GM18517 (cell line): Measurements from ENCODE around the gene ATP6AP1.

Experiments used
- ATAC-seq: cut with Tn5 transposase; IDR thresholded peaks from one replicate; pipeline ENCODE4 v1.9.1; 2021; ENCODE audit warnings: mild to moderate bottlenecking, moderate library complexity; ENCODE audit not compliant: unreplicated experiment

The ATP6AP1 gene

DNA sequence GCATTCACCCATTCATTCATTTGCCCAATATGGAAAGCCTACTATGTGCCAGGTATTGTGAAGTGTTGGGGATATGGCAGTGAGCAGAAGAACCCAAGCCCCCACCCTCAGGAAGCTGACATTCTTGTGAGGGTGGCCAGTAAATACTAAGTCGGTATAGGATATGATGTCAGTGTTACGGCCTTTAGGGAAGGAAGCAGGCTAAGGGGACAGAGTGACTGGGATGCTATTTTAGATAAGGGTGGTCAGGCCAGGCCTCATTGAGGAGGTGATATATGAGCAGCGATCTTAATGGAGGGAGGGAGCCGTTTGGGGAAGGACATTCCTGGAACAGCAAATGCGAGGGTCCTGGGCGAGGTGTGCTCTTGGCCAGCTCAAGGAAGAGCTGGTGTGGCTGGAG lies 2.0 kb downstream of the ATP6AP1 start:
- ATAC-seq = no peak

DNA sequence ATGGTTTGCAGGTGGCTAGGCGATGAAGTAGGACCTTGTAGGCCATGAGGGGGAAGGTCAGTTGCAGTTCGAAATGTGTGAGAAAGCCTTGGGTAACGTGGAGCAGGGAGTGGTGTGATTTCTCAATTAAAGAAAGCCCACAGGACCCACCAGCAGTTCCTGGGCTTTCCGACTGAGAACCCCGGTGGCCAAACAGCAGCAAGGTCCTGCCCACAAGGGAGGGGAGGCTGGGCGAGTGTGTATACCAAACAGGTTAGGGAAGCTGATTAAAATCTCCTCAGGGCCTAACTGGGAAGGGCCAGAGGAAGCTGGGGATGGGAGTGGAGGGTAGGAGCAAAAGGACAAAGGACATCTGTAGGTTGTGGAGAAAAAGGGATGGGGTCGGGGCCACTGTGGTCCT lies 2.4 kb downstream of the ATP6AP1 start:
- no peak for ATAC-seq

DNA sequence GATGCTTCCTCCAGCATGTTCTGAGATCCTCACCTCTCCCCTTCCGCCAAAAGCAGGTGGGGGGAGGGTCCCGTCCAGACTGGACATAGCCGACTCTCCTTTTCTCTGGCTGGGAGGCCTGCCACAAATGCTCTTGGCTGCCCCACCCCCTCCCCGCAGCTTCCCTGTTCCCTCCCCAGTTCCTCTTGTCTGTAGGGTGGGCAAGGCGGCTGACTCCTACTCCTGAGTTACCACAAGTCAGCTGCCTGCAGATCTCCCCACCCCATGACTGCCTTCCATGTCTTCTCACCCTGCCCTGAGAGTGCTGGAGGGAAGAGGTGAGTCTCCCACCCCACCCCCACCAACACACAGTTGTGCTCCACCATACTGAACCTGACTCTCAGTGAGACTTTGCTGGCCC lies 2.9 kb downstream of the ATP6AP1 start:
- ATAC-seq = no peak

DNA sequence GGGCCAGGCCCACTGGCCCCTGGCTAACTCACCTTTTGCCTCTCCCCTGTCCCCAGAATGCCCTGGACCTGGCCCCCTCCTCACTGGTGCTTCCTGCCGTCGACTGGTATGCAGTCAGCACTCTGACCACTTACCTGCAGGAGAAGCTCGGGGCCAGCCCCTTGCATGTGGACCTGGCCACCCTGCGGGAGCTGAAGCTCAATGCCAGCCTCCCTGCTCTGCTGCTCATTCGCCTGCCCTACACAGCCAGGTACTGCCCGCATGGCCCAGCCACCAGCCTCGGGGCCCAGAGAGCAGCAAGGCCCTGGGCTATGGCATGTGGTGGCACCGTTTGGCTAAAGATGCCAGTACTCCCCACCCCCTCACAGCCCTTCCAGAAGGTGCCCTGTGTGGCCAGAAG lies 3.7 kb downstream of the ATP6AP1 start:
- ATAC-seq = no peak

DNA sequence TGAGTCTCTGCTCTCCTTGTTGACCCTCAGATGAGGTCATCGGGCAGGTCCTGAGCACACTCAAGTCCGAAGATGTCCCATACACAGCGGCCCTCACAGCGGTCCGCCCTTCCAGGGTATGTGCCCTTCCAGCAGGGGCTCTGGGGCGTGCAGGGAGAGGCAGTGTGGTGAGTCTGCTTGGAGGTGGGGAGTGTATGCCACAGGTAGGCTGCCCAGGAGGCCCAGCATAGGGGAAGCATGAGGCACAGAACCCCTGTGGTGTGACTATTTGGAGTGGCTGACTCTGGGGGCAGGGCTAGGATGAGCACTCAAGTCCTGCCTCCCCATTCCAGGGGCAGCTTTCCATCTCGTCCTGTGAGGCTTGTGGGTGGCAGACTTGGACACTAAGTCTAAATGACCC lies 5.1 kb downstream of the ATP6AP1 start:
- no peak for ATAC-seq

DNA sequence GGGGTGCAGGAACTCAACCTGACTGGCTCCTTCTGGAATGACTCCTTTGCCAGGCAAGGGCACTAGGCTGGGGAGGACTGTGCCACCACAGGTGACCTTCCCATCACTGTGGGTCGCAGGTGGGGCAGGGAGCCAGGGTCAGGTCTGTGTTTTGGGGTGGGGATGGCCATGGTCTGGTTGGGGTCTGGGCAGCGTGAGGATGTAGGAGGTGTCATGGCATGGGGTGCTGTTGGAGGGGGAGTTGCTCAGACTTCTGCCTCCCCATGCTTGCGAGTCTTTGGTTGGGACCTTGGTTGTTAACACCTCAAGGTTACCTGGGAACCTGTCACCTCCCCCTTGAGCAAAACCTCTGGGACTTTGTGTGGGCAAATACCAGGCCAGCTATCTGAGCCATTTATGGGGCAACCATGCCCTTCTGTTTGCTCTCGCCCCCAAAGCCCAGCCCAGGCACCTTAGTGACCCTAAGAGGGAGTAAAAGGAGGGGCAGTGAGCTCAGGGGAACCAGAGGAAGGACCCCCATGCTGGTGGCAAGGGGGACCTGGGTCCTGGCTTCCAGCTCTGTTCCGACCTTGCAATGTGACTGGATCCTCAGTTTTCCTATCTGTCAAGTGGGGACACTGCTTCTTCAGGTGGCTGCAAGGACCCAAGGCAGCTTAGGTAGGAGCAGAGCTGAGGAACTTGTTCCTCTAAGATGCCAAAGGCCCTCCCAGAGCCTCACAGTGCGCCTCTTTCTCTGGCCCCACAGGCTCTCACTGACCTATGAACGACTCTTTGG lies 6.1 kb downstream of the ATP6AP1 start:
- ATAC-seq = no peak

DNA sequence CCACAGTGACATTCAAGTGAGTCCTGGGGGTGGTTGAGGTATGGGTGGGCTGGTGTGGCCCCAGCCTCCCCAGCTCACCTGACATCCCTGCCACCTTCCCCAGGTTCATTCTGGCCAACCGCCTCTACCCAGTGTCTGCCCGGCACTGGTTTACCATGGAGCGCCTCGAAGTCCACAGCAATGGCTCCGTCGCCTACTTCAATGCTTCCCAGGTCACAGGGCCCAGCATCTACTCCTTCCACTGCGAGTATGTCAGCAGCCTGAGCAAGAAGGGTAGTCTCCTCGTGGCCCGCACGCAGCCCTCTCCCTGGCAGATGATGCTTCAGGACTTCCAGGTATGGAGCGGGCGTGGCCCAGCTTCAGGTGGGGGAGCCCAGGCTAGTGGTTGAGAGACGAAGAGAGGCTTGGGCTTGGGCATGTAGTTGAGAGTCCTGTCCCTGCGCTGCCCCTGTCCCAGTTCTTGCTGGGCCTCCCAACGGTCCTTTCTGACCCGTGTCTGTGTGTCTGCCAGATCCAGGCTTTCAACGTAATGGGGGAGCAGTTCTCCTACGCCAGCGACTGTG lies 6.8 kb downstream of the ATP6AP1 start:
- ATAC-seq = no peak

DNA sequence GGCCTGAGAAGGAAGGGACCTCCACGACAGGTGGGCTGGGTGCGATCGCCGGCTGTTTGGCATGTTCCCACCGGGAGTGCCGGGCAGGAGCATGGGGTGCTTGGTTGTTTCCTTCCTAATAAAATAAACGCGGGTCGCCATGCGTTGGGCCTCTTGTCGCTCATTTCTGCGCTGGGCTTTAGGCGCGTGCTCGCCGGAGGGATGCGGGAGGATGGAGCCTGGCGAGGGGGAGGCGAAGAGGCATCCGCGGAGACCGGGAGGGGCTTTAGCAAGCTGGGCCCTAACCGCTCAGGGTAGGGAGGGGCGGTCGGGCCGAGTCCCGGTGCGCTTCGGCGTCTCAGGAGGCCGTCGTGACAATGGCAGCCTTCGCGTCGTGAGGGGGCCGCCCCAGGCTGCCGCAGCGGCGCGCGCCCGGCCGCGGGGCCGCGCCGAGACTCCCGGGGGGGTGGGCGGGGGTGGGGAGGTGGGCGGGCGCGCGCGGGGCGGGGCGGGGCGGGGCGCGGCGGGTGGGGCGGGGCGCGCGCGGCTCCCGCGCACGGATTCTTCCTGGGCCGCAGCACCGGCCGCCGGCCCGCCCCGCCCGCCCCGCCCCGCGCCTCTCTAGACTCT lies 8.0 kb downstream of the ATP6AP1 start:
- no peak for ATAC-seq

DNA sequence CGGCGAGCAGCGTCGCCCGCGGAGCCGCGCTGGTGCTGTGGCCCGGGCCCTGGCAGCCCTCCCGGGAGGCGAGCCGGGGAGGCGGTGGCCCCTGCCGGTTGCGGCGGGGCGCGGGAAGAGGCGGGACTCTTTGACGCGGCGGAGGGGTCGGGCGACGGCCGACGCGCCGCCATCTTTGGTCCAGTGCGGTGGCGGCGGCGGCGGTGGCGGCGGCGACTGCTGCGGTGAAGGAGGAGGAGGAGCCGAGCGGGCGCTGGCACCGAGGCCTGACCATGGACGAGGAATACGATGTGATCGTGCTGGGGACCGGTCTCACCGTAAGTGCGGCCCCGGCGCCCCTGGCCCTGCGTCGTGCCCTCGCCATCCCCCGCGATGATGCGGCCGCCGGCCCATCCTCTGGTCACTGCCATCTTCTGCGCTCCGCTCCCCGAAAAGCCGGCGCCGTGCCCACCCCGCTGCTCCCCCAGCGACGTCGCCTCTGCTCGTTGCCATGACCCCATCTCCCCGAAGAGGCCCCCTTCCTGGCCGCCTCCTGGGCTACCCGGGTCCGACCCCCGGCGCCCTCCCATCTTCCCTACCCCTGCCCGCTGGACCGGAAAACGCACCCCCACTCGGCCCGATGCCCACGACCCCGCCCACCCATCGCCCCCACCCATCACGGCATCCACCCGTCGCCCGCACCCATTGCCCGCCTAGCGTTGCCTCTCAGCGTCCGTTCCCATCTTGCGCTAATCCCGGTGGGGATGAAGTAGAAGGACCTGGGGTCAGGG lies 8.7 kb downstream of the ATP6AP1 start, which contains the start of gene GDI1:
Gene GDI1 (plus strand): TSS at position 172 of the 770 bp plus-strand sequence. CDS start 101 bp downstream, at position 273.
- peak; percentile 48 for ATAC-seq

DNA sequence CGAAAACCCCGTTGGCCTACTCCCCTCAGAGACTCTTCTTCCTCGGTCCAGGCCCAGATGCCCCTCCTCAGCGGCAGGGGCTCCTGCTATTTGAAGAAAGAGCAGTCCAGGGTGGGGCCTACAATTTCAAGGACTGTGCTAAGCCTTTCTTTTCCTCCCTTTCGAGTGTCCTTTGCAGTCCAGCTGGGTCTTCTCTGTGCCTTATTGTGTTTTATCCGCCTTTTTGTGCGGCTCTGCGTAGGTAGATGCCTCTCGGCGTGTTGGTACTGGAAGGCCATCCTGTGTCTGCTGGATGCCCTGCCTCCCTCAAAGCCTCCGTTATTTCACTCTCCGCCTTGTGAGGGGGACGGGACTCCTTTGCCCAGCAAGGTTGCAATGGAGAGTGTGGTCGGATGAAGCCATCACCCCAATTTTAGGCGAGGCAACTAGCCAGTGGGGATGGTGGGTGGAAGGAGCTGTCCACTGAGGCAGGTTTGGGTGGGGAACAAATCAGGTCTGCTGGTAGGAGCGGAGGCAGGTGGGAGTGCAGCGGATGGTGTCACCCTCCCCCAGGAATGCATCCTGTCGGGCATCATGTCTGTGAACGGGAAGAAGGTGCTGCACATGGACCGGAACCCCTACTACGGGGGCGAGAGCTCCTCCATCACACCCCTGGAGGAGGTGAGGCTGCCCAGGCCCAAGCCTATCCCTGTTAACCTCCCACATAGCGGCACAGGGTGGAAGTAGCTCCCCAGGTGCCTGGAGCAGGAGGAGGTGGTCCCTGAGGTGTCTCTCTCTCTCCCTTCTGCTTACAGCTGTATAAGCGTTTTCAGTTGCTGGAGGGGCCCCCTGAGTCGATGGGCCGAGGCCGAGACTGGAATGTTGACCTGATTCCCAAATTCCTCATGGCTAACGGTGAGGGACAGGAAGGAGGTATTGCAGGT lies 9.8 kb downstream of the ATP6AP1 start:
- ATAC-seq = no peak

DNA sequence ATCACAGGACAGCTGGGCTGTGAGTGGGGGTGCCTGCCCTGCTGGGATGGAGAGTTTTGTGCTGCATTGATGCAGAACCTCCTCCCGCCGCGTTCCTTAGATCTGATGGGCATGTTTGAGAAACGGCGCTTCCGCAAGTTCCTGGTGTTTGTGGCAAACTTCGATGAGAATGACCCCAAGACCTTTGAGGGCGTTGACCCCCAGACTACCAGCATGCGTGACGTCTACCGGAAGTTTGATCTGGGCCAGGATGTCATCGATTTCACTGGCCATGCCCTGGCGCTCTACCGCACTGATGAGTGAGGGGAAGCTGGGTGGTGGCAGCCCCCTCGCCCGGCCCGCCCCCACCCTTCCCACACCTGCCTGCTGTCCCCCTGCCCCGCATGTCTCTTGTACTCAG lies 11.4 kb downstream of the ATP6AP1 start:
- ATAC-seq = no peak

DNA sequence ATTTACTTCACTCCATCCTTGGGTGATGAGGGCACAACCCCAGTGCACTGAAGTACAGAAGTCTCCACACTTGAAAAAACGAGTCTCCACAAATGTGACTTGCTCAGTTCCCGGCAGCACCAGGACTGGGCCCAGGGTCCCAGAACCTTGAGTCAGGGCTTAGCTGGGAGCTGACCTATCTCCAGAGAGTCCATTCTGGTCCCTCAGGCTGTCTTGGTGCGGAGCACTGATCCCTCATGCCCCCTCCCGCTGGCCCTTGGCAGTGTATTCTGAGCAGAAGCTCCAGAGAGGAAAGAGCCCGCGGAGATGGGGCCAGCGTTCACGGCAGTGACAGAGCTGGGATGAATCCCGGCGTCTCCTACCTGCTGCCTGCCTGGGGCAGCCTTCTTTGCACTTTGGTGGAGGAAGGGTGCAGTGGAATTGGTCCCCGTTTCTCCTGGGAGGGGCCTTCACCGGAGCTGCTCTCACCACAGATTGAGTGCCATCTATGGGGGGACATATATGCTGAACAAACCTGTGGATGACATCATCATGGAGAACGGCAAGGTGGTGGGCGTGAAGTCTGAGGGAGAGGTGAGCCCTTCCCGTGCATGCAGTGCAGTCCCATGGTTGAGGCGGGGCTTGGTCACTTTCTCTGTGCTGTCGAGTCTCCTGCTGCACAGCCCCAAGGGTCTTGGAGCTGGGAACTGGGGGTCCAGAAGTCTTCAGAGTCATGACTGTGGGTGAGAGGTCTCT lies 12.3 kb downstream of the ATP6AP1 start:
- no peak for ATAC-seq

DNA sequence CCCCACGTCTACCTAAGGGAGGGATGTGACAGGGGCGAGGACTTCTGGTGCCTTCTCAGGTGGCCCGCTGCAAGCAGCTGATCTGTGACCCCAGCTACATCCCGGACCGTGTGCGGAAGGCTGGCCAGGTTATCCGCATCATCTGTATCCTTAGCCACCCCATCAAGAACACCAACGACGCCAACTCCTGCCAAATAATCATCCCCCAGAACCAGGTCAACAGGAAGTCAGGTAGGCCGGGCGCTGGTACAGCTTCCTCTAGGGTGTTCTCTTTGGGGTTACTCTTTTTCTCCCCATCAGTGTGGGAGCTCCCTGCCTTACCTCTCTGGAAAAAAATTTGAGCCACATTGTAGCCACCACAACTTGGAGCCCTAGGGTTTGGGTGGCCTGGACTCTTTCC lies 13.1 kb downstream of the ATP6AP1 start:
- ATAC-seq = no peak

DNA sequence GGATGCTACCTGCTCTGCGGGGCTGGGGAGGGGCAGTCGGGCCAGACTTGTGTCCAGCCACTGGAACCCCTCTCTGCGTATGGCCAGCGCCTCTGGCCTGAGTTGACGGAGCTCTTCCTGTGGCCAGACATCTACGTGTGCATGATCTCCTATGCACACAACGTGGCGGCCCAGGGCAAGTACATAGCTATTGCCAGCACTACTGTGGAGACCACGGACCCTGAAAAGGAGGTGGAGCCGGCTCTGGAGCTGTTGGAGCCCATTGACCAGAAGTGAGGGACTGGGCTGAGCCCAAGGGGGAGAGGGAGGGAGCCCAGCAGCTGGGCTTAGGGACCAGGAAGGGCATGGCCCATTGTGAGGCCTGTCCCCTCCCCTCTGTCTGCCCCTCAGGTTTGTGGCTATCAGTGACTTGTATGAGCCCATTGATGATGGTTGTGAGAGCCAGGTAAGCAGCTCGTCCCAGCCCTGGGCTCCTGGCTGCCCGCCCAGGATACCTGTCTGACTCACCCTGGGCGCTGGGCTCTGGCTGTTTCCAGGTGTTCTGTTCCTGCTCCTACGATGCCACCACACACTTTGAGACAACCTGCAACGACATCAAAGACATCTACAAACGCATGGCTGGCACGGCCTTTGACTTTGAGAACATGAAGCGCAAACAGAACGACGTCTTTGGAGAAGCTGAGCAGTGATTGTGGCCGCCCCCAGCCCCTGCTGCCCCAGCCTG lies 13.7 kb downstream of the ATP6AP1 start:
- ATAC-seq = no peak

DNA sequence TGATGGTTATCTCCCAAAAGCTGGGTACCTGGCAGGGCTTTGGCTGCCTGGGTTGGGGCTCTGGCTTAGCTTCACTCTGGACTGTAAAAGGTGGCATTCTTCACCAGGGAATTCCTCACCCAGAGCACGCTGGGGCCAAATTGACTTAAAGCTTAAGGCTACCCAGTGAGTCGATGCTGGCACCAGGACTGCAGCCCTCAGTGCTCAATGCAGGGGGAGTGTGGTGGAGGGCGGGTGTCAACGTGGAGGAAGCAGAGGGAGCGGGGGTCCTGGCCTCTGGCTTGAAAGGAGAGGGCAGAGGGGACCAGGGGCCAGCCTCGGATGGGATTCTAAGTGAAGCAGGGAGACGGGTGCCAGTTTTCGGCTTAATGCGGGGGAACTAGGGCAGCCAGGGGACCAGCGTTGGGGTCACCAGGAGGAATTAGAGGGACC lies 15.0 kb downstream of the ATP6AP1 start:
- ATAC-seq = no peak

DNA sequence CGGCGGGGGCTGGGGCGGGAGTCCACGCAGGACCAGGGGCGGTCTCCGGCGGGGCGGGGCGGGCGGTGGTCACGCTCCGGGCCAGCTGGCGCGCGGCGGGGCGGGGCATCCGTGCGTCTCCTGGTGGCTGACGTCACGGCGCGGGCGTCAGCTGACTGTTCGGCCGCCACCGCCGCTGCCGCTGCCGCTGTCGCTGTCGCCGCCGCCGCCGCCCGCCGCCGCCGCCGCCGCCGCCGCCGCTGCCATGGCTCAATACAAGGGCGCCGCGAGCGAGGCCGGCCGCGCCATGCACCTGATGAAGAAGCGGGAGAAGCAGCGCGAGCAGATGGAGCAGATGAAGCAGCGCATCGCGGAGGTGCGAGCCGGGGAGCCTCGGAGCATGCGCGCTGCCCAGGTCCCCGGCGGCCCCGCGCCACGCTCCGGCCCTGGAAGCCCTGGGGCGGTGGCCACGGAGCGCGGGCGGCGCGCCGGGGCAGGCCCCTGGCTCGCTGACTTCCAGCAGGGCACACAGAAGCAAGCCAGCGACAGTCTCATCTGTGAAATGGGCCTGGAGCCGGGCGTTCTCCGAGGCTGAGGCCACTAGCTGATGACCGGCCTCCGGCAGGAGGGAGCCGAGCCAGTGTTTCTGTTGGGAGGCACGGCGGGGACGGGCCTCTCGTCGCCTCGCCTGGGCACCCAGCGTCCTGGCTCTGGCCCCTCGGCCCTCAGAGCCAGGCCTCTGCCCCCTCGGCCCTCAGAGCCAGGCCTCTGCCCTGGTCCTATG lies 15.7 kb downstream of the ATP6AP1 start, which contains the start of gene FAM50A:
Gene FAM50A (plus strand): TSS at position 150 of the 763 bp plus-strand sequence. CDS start 95 bp downstream, at position 245.
- peak; percentile 67 for ATAC-seq

DNA sequence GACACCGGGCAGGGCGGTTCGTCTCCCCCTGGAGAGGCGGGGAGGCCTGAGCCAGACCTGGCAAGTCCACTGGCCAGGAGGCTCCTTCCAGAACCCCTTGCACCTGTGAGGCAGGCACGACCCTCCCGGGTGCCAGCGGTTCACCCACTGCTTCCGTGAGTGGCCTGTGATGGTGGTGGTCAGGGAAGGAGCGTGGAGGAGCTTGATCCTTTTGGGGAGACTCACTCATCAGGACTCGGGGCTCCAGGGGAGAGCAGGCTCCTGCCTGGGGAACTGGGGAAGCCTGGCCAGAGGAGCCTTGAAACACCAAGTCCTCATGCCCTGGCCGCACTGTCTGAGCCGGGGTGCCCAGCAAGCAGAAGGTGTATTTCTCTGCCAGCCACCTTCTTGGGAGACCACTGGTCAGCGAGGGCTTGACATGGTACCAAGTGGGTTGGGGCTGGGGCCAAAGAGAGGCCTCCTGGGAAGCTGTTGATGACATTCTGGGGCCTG lies 16.3 kb downstream of the ATP6AP1 start:
- no peak for ATAC-seq

DNA sequence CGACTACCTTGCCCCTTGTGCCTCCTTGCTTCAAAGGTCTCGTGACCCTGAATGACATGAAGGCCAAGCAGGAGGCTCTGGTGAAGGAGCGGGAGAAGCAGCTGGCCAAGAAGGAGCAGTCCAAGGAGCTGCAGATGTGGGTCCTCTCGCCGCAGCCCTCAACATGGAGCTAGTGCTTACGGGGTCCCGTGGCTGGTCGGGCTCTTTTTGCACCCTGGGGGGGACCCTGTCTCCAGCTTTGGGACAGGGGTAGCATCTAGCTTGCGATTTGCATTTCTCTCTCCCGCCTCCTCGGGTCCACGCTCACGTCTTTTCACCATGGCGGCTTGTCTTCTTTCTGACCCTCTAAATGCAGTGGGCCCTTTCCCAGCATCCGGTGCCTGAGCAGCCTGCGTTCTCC lies 17.3 kb downstream of the ATP6AP1 start:
- ATAC-seq = no peak
